HCT116 (cell line): Measurements from ENCODE around the gene USP50. TPM values are rescaled to one million over a fixed set of nuclear protein-coding genes. Genes with fewer than 3 reads are reported as not detected.

Experiments used
- ATAC-seq: fragments of 200-7000 bp; cut with Tn5 transposase; 2 replicates; pipeline ENCODE4 v1.9.1; 2020; ENCODE audit warnings: mild to moderate bottlenecking, moderate library complexity
- BruUV-seq: library from RNA; stranded (reverse); fragments of 400-500 nt; replicated peaks from 2 replicates; lab custom pipeline; 2021; lab: Mats Ljungman, UMichigan
- CTCF ChIA-PET: fragments of 300-600 bp; sonication (Branson Sonifier 250); formaldehyde crosslinking; loops from one replicate; lab custom pipeline; 2021; ENCODE audit warnings: antibody characterized with exemption; lab: Charles Lee
- POLR2A ChIA-PET: fragments of 300-600, 350-600 bp; sonication (Branson Sonifier 250); formaldehyde crosslinking; loops from one replicate; lab custom pipeline; 2021; ENCODE audit warnings: antibody characterized with exemption; lab: Charles Lee
- RAD21 ChIA-PET, 2 experiments: fragments of 300-600 bp; sonication (Branson Sonifier 250); formaldehyde crosslinking; loops; one replicate each; lab custom pipeline; 2023; ENCODE audit warnings: low total read pairs in 2 of 2; ENCODE audit not compliant: uncharacterized antibody in 2 of 2, unreplicated experiment in 2 of 2, low non-redundant PET in 1 of 2; lab: Charles Lee
- DNase-seq: peaks from one replicate; pipeline ENCODE4 v3.0.0-alpha.2; 2010; ENCODE audit warnings: low read depth, low spot score
- H2AFZ ChIP-seq: fragments of 200-600 bp; shearing (Covaris generic), sonication (generic); 2 replicates; pipeline ENCODE4 v1.6.1; 2017; ENCODE audit warnings: low read depth, mixed run types, mixed read lengths, antibody characterized with exemption, low read length; ENCODE audit not compliant: poor library complexity, severe bottlenecking
- H3K27ac ChIP-seq: 2 replicates; pipeline ENCODE4 v1.5.1; 2012; ENCODE audit warnings: low read depth, low read length
- H3K27me3 ChIP-seq: fragments of 200-600 bp; sonication (generic); 2 replicates; pipeline ENCODE4 v1.6.1; 2016; ENCODE audit warnings: mixed run types, low read length, mixed read lengths; ENCODE audit not compliant: insufficient read depth
- H3K36me3 ChIP-seq, 2 experiments: fragments of 200-500 bp in 1 of 2; fragments of 200-600 bp in 1 of 2; sonication (Bioruptor generic) in 1 of 2; sonication (generic) in 1 of 2; 2 replicates each; pipeline versions ENCODE4 v1.5.1 to v1.6.1; 2014 to 2016; ENCODE audit warnings: low read length in 2 of 2, inconsistent platforms in 1 of 2, mixed read lengths in 1 of 2, mixed run types in 1 of 2; ENCODE audit not compliant: insufficient read depth in 2 of 2, control insufficient read depth in 1 of 2
- H3K4me1 ChIP-seq, 2 experiments: fragments of 200-600 bp in 1 of 2; sonication (generic) in 1 of 2; 2 replicates each; pipeline versions ENCODE4 v1.5.1 to v1.6.1; 2012 to 2017; ENCODE audit warnings: low read length in 2 of 2, inconsistent platforms in 1 of 2, mild to moderate bottlenecking in 1 of 2, mixed read lengths in 1 of 2, mixed run types in 1 of 2, moderate library complexity in 1 of 2; ENCODE audit not compliant: insufficient read depth in 2 of 2, control insufficient read depth in 1 of 2
- H3K4me2 ChIP-seq: fragments of 200-600 bp; sonication (generic); 2 replicates; pipeline ENCODE4 v1.6.1; 2017; ENCODE audit warnings: mixed run types, low read length, mixed read lengths
- H3K4me3 ChIP-seq, 2 experiments: fragments of 200-600 bp in 1 of 2; sonication (generic) in 1 of 2; replicated peaks in 1 of 2; 2 replicates each; pipeline ENCODE4 v1.5.1; 2011 to 2016; ENCODE audit warnings: low read length in 2 of 2, control low read depth in 1 of 2, low read depth in 1 of 2, mild to moderate bottlenecking in 1 of 2, mixed read lengths in 1 of 2, mixed run types in 1 of 2
- H3K79me2 ChIP-seq: fragments of 200-600 bp; sonication (generic); 2 replicates; pipeline ENCODE4 v1.6.1; 2017; ENCODE audit warnings: mild to moderate bottlenecking, mixed run types, low read length, moderate library complexity, mixed read lengths; ENCODE audit not compliant: insufficient read depth
- H3K9ac ChIP-seq: fragments of 200-600 bp; sonication (generic); 2 replicates; pipeline ENCODE4 v1.6.1; 2016; ENCODE audit warnings: low read length, mixed read lengths
- H3K9me2 ChIP-seq: fragments of 200-600 bp; sonication (generic), shearing (Covaris generic); 2 replicates; pipeline ENCODE4 v1.6.1; 2017; ENCODE audit warnings: mixed run types, mild to moderate bottlenecking, moderate library complexity; ENCODE audit not compliant: insufficient read depth
- H3K9me3 ChIP-seq, 2 experiments: fragments of 200-500 bp in 1 of 2; fragments of 200-600 bp in 1 of 2; sonication (Bioruptor generic) in 1 of 2; sonication (generic) in 1 of 2; 2 replicates each; pipeline ENCODE4 v1.6.1; 2014 to 2017; ENCODE audit warnings: low read length in 2 of 2, mixed read lengths in 2 of 2, inconsistent platforms in 1 of 2, low read depth in 1 of 2, mild to moderate bottlenecking in 1 of 2, mixed run types in 1 of 2, moderate library complexity in 1 of 2; ENCODE audit not compliant: control insufficient read depth in 1 of 2, insufficient read depth in 1 of 2
- H4K20me1 ChIP-seq: fragments of 200-600 bp; sonication (generic), shearing (Covaris generic); 2 replicates; pipeline ENCODE4 v1.6.1; 2017; ENCODE audit warnings: mixed run types, mild to moderate bottlenecking, moderate library complexity; ENCODE audit not compliant: insufficient read depth
- CBX3 ChIP-seq: IDR thresholded peaks from 2 replicates; pipeline ENCODE4 v1.6.1; 2012; ENCODE audit warnings: low read depth
- ELF1 ChIP-seq: IDR thresholded peaks from 2 replicates; pipeline ENCODE4 v1.6.1; 2012; ENCODE audit warnings: low read depth, borderline replicate concordance
- EZH2 ChIP-seq: fragments of 200-600 bp; sonication (generic); IDR thresholded peaks from 2 replicates; pipeline ENCODE4 v1.6.1; 2017; ENCODE audit warnings: antibody characterized with exemption, mixed run types
- EZH2phosphoT487 ChIP-seq: fragments of 200-600 bp; IDR thresholded peaks from 2 replicates; pipeline ENCODE4 v1.6.1; 2018; ENCODE audit warnings: antibody characterized with exemption, borderline replicate concordance
- FOSL1 ChIP-seq: IDR thresholded peaks from 2 replicates; pipeline ENCODE4 v1.6.1; 2012; ENCODE audit warnings: low read depth
- MAX ChIP-seq: IDR thresholded peaks from 2 replicates; pipeline ENCODE4 v1.6.1; 2012
- POLR2AphosphoS5 ChIP-seq: IDR thresholded peaks from 2 replicates; pipeline ENCODE4 v1.6.1; 2011; ENCODE audit warnings: mild to moderate bottlenecking, low read depth, low read length, moderate library complexity
- RAD21 ChIP-seq: IDR thresholded peaks from 2 replicates; pipeline ENCODE4 v1.6.1; 2012; ENCODE audit warnings: low read depth, mild to moderate bottlenecking
- SIN3A ChIP-seq: IDR thresholded peaks from 2 replicates; pipeline ENCODE4 v1.6.1; 2012; ENCODE audit warnings: low read depth
- SRF ChIP-seq: IDR thresholded peaks from 2 replicates; pipeline ENCODE4 v1.6.1; 2012; ENCODE audit warnings: low read depth
- TCF7L2 ChIP-seq: IDR thresholded peaks from 2 replicates; pipeline ENCODE4 v1.7.0; 2011; ENCODE audit warnings: borderline replicate concordance, inconsistent platforms; ENCODE audit not compliant: insufficient read depth, insufficient read length; ENCODE audit errors: extremely low read depth
- ZNF274 ChIP-seq: fragments of 200-500 bp; sonication (Bioruptor generic); IDR thresholded peaks from 2 replicates; pipeline ENCODE4 v1.6.1; 2014; ENCODE audit warnings: mild to moderate bottlenecking, low read depth, low read length, inconsistent platforms
- intact Hi-C: fragments of 100-400 bp; cut with micrococcal nuclease; formaldehyde crosslinking; loops from 2 replicates; pipeline ENCODE4 v1.10.0; 2022
- total RNA-seq: library from RNA; stranded (reverse); gene quantifications from one replicate; pipeline ENCODE4 v1.2.1, GENCODE V29; 2021; ENCODE audit not compliant: unreplicated experiment
- TF ChIP-seq, protein P1 (sequence below): IDR thresholded peaks from 2 replicates; pipeline ENCODE4 v1.6.1; 2011; ENCODE audit warnings: mild to moderate bottlenecking, low read length, moderate library complexity; ENCODE audit not compliant: insufficient replicate concordance; ENCODE audit errors: extremely low read depth

The USP50 gene
- total RNA-seq, 1 experiment from 2014 or later: not detected

GRCh38 chr15:50549326-50549725 is 2.9 kb upstream of the USP50 start:
- H3K36me3 ChIP-seq: no peaks in the 10 kb centered on the region
- intact Hi-C loops: no loop called here
- no peaks in the 10 kb centered on the region for H3K9me2 ChIP-seq
- H3K9ac ChIP-seq: no peak overlapping the region
- DNase-seq: no peak
- H3K4me3 ChIP-seq: no peak overlapping the region
- H4K20me1 ChIP-seq: no peaks in the 10 kb centered on the region
- no peak overlapping the region for H2AFZ ChIP-seq
- no peak for ATAC-seq
- H3K27ac ChIP-seq: no peak overlapping the region
- TF ChIP-seq SIN3A (no peak), SRF (no peak), POLR2AphosphoS5 (no peak), ZNF274 (no peak)
- no peaks in the 10 kb centered on the region for H3K9me3 ChIP-seq
- no peaks in the 10 kb centered on the region for H3K27me3 ChIP-seq
- ChIA-PET CTCF (no interaction called here), RAD21 (interaction anchor here in 1 of 2 experiments (0.9 kb wide), 1 partner anchor 25 kb away, joined by 5 read pairs; no protein-coding TSS in a partner anchor), POLR2A (no interaction called here)
- H3K79me2 ChIP-seq: no peaks in the 10 kb centered on the region
- no TSS peak for BruUV-seq
- no peaks in the 10 kb centered on the region for H3K4me1 ChIP-seq
- no peak overlapping the region for H3K4me2 ChIP-seq

- Histone ChIP-seq H3K4me2 (no peak overlapping the region), H3K9ac (no peak overlapping the region), H3K4me1 (no peaks in the 10 kb centered on the region), H2AFZ (no peak overlapping the region), H4K20me1 (no peaks in the 10 kb centered on the region), H3K27ac (no peak overlapping the region), H3K9me3 (no peaks in the 10 kb centered on the region), H3K27me3 (no peaks in the 10 kb centered on the region), H3K9me2 (no peaks in the 10 kb centered on the region), H3K4me3 (no peak overlapping the region), H3K36me3 (no peaks in the 10 kb centered on the region), H3K79me2 (no peaks in the 10 kb centered on the region)
- DNase-seq (no peak), ATAC-seq (no peak)
- ChIA-PET RAD21 (no interaction called here), POLR2A (interaction anchor here (0.7 kb wide), 1 partner anchor 77 kb away, joined by 3 read pairs; no protein-coding TSS in a partner anchor), CTCF (no interaction called here)
- BruUV-seq: no TSS peak
- TF ChIP-seq MAX (no peak), EZH2 (no peak), FOSL1 (no peak), SIN3A (no peak), TCF7L2 (no peak), CBX3 (no peak), ELF1 (no peak), POLR2AphosphoS5 (no peak), RAD21 (no peak), EZH2phosphoT487 (no peak)
- TF ChIP-seq, protein P1, sequence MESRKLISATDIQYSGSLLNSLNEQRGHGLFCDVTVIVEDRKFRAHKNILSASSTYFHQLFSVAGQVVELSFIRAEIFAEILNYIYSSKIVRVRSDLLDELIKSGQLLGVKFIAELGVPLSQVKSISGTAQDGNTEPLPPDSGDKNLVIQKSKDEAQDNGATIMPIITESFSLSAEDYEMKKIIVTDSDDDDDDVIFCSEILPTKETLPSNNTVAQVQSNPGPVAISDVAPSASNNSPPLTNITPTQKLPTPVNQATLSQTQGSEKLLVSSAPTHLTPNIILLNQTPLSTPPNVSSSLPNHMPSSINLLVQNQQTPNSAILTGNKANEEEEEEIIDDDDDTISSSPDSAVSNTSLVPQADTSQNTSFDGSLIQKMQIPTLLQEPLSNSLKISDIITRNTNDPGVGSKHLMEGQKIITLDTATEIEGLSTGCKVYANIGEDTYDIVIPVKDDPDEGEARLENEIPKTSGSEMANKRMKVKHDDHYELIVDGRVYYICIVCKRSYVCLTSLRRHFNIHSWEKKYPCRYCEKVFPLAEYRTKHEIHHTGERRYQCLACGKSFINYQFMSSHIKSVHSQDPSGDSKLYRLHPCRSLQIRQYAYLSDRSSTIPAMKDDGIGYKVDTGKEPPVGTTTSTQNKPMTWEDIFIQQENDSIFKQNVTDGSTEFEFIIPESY: no peak
- intact Hi-C loops: no loop called here
These were observed 2.1 kb downstream of the USP50 start for GRCh38 chr15:50544368-50544767.
